Fibroblast of lung (primary cell): ENCODE data around the gene SCAF8. TPM values are rescaled to one million over a fixed set of nuclear protein-coding genes. Genes with fewer than 3 reads are reported as not detected.

Experiments used
- DNase-seq, 2 donors: peaks; one replicate each; pipeline versions ENCODE4 v3.0.0 to v3.0.0-alpha.2; 2010; ENCODE audit warnings: low read depth in 2 of 2
- H2AFZ ChIP-seq: 2 replicates; pipeline ENCODE4 v1.5.1; 2012; ENCODE audit warnings: low read length, control low read depth, inconsistent platforms
- H3K27ac ChIP-seq: 2 replicates; pipeline ENCODE4 v1.5.1; 2011; ENCODE audit warnings: low read length, control low read depth; ENCODE audit not compliant: insufficient read depth
- H3K27me3 ChIP-seq: 2 replicates; pipeline ENCODE4 v1.5.1; 2011; ENCODE audit warnings: mild to moderate bottlenecking, low read length; ENCODE audit not compliant: control insufficient read depth, insufficient read depth
- H3K36me3 ChIP-seq: 2 replicates; pipeline ENCODE4 v1.5.1; 2011; ENCODE audit warnings: low read length; ENCODE audit not compliant: control insufficient read depth, insufficient read depth
- H3K4me1 ChIP-seq: 2 replicates; pipeline ENCODE4 v1.5.1; 2011; ENCODE audit warnings: low read length; ENCODE audit not compliant: control insufficient read depth, insufficient read depth; ENCODE audit errors: extremely low read depth
- H3K4me2 ChIP-seq: 2 replicates; pipeline ENCODE4 v1.5.1; 2011; ENCODE audit warnings: low read length, control low read depth; ENCODE audit not compliant: insufficient read depth; ENCODE audit errors: extremely low read depth
- H3K4me3 ChIP-seq, 4 experiments: fragments of 200-600 bp in 1 of 4; sonication (generic) in 1 of 4; replicated peaks in 1 of 4; 2 replicates each; pipeline ENCODE4 v1.5.1; 2011 to 2016; ENCODE audit warnings: low read length in 4 of 4, low read depth in 3 of 4, mild to moderate bottlenecking in 3 of 4, control low read depth in 2 of 4, inconsistent platforms in 1 of 4, mixed read lengths in 1 of 4; ENCODE audit not compliant: insufficient read depth in 1 of 4; ENCODE audit errors: control extremely low read depth in 1 of 4
- H3K79me2 ChIP-seq: 2 replicates; pipeline ENCODE4 v1.5.1; 2012; ENCODE audit warnings: mild to moderate bottlenecking, low read length, inconsistent platforms; ENCODE audit not compliant: control insufficient read depth, insufficient read depth
- H3K9ac ChIP-seq: 2 replicates; pipeline ENCODE4 v1.5.1; 2011; ENCODE audit warnings: mild to moderate bottlenecking, low read length, control low read depth; ENCODE audit not compliant: insufficient read depth
- H3K9me3 ChIP-seq: 2 replicates; pipeline ENCODE4 v1.5.1; 2012; ENCODE audit warnings: low read depth, low read length; ENCODE audit not compliant: control insufficient read depth, insufficient read depth
- H4K20me1 ChIP-seq: 2 replicates; pipeline ENCODE4 v1.5.1; 2011; ENCODE audit warnings: low read length; ENCODE audit not compliant: control insufficient read depth, insufficient read depth; ENCODE audit errors: extremely low read depth
- CTCF ChIP-seq, 2 donors: IDR thresholded peaks in 1 of 2; conservative IDR thresholded peaks in 1 of 2; 1 replicate in 1 of 2; 2 replicates in 1 of 2; pipeline ENCODE4 v1.5.1; 2011 to 2012; ENCODE audit warnings: low read length in 2 of 2, control low read depth in 1 of 2, inconsistent platforms in 1 of 2, low read depth in 1 of 2, mild to moderate bottlenecking in 1 of 2
- EZH2 ChIP-seq: IDR thresholded peaks from 2 replicates; pipeline ENCODE4 v1.5.1; 2012; ENCODE audit warnings: low read length, control low read depth, mild to moderate bottlenecking; ENCODE audit errors: missing control alignments
- polyA plus RNA-seq, 2 donors: library from polyadenylated mRNA; depleted of rRNA in 1 of 2; stranded (reverse) in 1 of 2; unstranded in 1 of 2; fragments of >200 nt; gene quantifications; 2 replicates each; pipeline ENCODE4 v1.2.1, GENCODE V29; 2011 to 2012; ENCODE audit warnings: missing spikeins in 1 of 2
- total RNA-seq: library from RNA; depleted of rRNA; stranded (reverse); fragments of >200 nt; gene quantifications from 2 replicates; pipeline ENCODE4 v1.2.1, GENCODE V29; 2014

The SCAF8 gene
- total and polyA plus RNA-seq, 2 donors (not counting 1 experiment from before 2014, with no cell fraction given): 28.5 to 30.9 TPM

DNA sequence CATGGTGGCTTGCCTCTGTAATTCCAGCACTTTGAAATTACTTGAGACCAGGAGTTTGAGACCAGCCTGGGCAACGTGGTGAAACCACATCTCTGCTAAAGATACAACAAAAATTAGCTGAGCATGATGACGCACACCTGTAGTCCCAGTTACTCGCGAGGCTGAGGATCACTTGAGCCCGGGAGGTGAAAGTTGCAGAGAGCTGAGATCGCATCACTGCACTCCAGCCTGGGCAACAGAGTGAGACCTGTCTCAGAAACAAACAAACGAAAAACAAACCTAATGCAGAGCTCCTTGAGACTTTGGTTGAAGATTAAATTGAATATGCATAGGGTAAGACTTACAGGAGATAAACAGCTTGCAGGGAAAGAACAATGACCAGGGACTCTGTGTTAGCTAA, 80.8 kb downstream of the SCAF8 start:
- H3K79me2 ChIP-seq: no peaks in the 10 kb centered on the region
- H4K20me1 ChIP-seq: no peaks in the 10 kb centered on the region
- H3K4me1 ChIP-seq: no peaks in the 10 kb centered on the region
- H2AFZ ChIP-seq: no peak overlapping the region
- H3K27me3 ChIP-seq: no peaks in the 10 kb centered on the region
- DNase-seq: no peak
- no peak for TF ChIP-seq EZH2
- no peak for TF ChIP-seq CTCF (conservative IDR thresholded peaks at IDR 0.05 in 1 of 2, IDR thresholded peaks at IDR 0.05 in 1 of 2; ENCODE audit: low read depth in 1 of 2, low read length in 2 of 2)
- H3K4me3 ChIP-seq: no peak overlapping the region
- H3K4me2 ChIP-seq: no peak overlapping the region
- peaks cover 6% of the 10 kb centered on the region for H3K36me3 ChIP-seq
- no peak overlapping the region for H3K27ac ChIP-seq
- H3K9me3 ChIP-seq: no peaks in the 10 kb centered on the region
- no peak overlapping the region for H3K9ac ChIP-seq

GRCh38 chr6:154815938-154816820, 83.0 kb downstream of the SCAF8 start:
- Histone ChIP-seq H3K9ac (no peak overlapping the region), H3K4me3 (no peak overlapping the region), H3K27me3 (no peaks in the 10 kb centered on the region), H3K4me2 (no peak overlapping the region), H4K20me1 (no peaks in the 10 kb centered on the region), H3K79me2 (no peaks in the 10 kb centered on the region), H2AFZ (no peak overlapping the region), H3K4me1 (no peaks in the 10 kb centered on the region), H3K36me3 (peaks cover 8% of the 10 kb centered on the region), H3K9me3 (no peaks in the 10 kb centered on the region), H3K27ac (no peak overlapping the region)
- TF ChIP-seq EZH2 (no peak), CTCF (conservative IDR thresholded peaks at IDR 0.05 in 1 of 2, IDR thresholded peaks at IDR 0.05 in 1 of 2; ENCODE audit: low read depth in 1 of 2, low read length in 2 of 2) (no peak)
- DNase-seq: peak; percentile 10 to 64

- TF ChIP-seq EZH2 (no peak), CTCF (conservative IDR thresholded peaks at IDR 0.05 in 1 of 2, IDR thresholded peaks at IDR 0.05 in 1 of 2; ENCODE audit: low read depth in 1 of 2, low read length in 2 of 2) (no peak)
- Histone ChIP-seq H3K27me3 (no peaks in the 10 kb centered on the region), H3K27ac (no peak overlapping the region), H3K9ac (no peak overlapping the region), H3K9me3 (no peaks in the 10 kb centered on the region), H3K36me3 (peaks cover 7% of the 10 kb centered on the region), H3K4me2 (no peak overlapping the region), H3K4me1 (no peaks in the 10 kb centered on the region), H3K4me3 (no peak overlapping the region), H2AFZ (no peak overlapping the region), H3K79me2 (no peaks in the 10 kb centered on the region), H4K20me1 (no peaks in the 10 kb centered on the region)
- no peak for DNase-seq
Observed at GRCh38 chr6:154821099-154821498, 87.9 kb downstream of the SCAF8 start.
